Fibroblast of the aortic adventitia (primary cell): ENCODE measurements around the gene SMCHD1. TPM values are rescaled to one million over a fixed set of nuclear protein-coding genes. Genes with fewer than 3 reads are reported as not detected.

Source experiments
- DNase-seq: peaks from one replicate; pipeline ENCODE4 v3.0.0-alpha.2; 2010; ENCODE audit warnings: low read depth
- H3K4me3 ChIP-seq: 2 replicates; pipeline ENCODE4 v1.5.1; 2011; ENCODE audit warnings: low read depth, mild to moderate bottlenecking, control low read depth, low read length, moderate library complexity
- CTCF ChIP-seq: IDR thresholded peaks from 2 replicates; pipeline ENCODE4 v1.5.1; 2011; ENCODE audit warnings: mild to moderate bottlenecking, low read length, control low read depth, inconsistent platforms; ENCODE audit not compliant: insufficient read depth
- total RNA-seq: library from RNA; depleted of rRNA; stranded (reverse); fragments of >200 nt; gene quantifications from 2 replicates; pipeline ENCODE4 v1.2.3, GENCODE V29; 2012; ENCODE audit warnings: low replicate concordance

The SMCHD1 gene
- total RNA-seq, 1 donor: 99.0 TPM

GRCh38 chr18:2692508-2692907 lies 37.0 kb downstream of the SMCHD1 start:
- H3K4me3 ChIP-seq: no peak overlapping the region
- DNase-seq: no peak
- TF ChIP-seq CTCF: no peak

GRCh38 chr18:2697184-2697583 lies 41.7 kb downstream of the SMCHD1 start:
- H3K4me3 ChIP-seq: no peak overlapping the region
- DNase-seq: no peak
- TF ChIP-seq CTCF: no peak

GRCh38 chr18:2699001-2699400 lies 43.5 kb downstream of the SMCHD1 start:
- TF ChIP-seq CTCF: no peak
- DNase-seq: no peak
- H3K4me3 ChIP-seq: no peak overlapping the region

GRCh38 chr18:2704541-2704940 lies 49.0 kb downstream of the SMCHD1 start:
- no peak for TF ChIP-seq CTCF
- no peak overlapping the region for H3K4me3 ChIP-seq
- DNase-seq: no peak

GRCh38 chr18:2706903-2707302 lies 51.4 kb downstream of the SMCHD1 start:
- no peak for TF ChIP-seq CTCF
- H3K4me3 ChIP-seq: no peak overlapping the region
- peak; percentile 2 for DNase-seq

- no peak for TF ChIP-seq CTCF
- DNase-seq: no peak
- H3K4me3 ChIP-seq: no peak overlapping the region
Observed at GRCh38 chr18:2707551-2708168, 52.1 kb downstream of the SMCHD1 start.

GRCh38 chr18:2709316-2709715 lies 53.8 kb downstream of the SMCHD1 start:
- H3K4me3 ChIP-seq: no peak overlapping the region
- DNase-seq: no peak
- TF ChIP-seq CTCF: no peak
